ENCODE data around the gene KLHDC9. TPM values are rescaled to one million over a fixed set of nuclear protein-coding genes. Genes with fewer than 3 reads are reported as not detected.
A peak's percentile ranks its signal among the peaks of the same experiment; 100 is the strongest.

The KLHDC9 gene
- total and polyA plus RNA-seq, 2 of the 8 experiments (the other 6 are each of a cell fraction or from before 2014, with no cell fraction given) = 6.5 to 15.6 TPM

DNA sequence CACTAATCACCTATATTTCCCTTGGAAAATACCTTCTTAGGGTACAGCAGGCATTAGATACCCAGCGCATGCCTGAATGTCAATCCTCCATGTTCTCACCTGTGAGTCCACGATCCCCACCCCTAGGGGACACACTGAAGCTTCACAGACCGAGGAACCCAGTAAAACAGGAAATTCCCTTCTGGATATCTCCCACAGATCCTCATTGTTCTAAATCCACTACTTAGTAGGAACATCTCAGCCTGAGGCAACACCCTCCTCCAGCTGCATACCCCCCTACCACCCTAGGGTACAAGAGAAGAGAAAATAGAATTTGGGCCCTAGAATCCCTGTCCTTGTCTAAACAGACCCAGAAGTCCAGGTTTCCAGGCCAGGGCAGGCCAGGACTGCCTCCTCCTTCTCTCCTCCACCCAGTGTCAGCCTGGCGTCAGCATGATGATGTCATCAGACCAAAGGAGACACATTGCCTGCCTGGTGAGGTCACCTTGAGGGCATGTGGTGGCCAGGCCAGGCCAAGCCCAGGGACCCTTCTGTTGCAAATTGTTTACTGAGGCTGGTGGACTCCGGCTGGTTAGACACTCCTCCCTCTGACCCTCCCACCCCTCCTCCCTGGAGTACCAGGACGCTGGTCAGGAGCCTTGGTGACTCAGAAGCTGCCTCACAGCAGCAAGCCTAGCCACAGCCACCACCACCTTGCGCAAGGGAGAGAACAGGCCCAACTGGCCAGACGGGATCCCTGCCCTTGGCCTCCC lies 15.0 kb upstream of the KLHDC9 start:
- Histone ChIP-seq H2BK5ac (ENCODE audit: low read depth, low read length) (no peak overlapping the region), H2AFZ (ENCODE audit: low read length) (no peak overlapping the region), H4K91ac (replicated peaks; ENCODE audit: insufficient read length, low read length) (no peak overlapping the region), H3K27me3 (replicated peaks in 1 of 4; ENCODE audit: control insufficient read depth in 3 of 4, extremely low read depth in 1 of 4, insufficient read depth in 3 of 4, low read length in 3 of 4) (no peaks in the 10 kb centered on the region), H2BK120ac (replicated peaks; ENCODE audit: low read depth, low read length) (no peak overlapping the region), H2BK15ac (ENCODE audit: low read length) (no peak overlapping the region), H3K36me3 (ENCODE audit: control insufficient read depth in 2 of 4, insufficient read depth in 4 of 4, low read length in 3 of 4) (no peaks in the 10 kb centered on the region), H3K9me3 (ENCODE audit: insufficient read depth in 2 of 2, low read depth in 1 of 2, low read length in 1 of 2) (no peaks in the 10 kb centered on the region), H3K4me1 (replicated peaks in 1 of 4; ENCODE audit: control insufficient read depth in 3 of 4, insufficient read depth in 4 of 4, low read length in 3 of 4) (peaks cover 0 to 6% (median 0%) of the 10 kb centered on the region in 4 experiments; a peak in 4 of 7 replicates), H4K20me1 (replicated peaks in 1 of 2; ENCODE audit: control insufficient read depth in 1 of 2, insufficient read depth in 2 of 2, low read length in 2 of 2) (no peaks in the 10 kb centered on the region), H3K9ac (replicated peaks in 1 of 4; ENCODE audit: extremely low read depth in 1 of 4, low read depth in 3 of 4, low read length in 3 of 4) (no peak overlapping the region), H3K27ac (ENCODE audit: low read depth, low read length) (no peak overlapping the region), H3K4me2 (ENCODE audit: insufficient read depth in 1 of 2, low read depth in 2 of 2, low read length in 2 of 2) (no peak overlapping the region), H3K23me2 (ENCODE audit: low read depth, low read length) (no peaks in the 10 kb centered on the region), H2BK12ac (ENCODE audit: low read depth, low read length) (no peak overlapping the region), H3K4me3 (ENCODE audit: extremely low read depth in 1 of 4, insufficient read depth in 2 of 4, low read depth in 3 of 4, low read length in 4 of 4) (no peak overlapping the region), H3K23ac (ENCODE audit: insufficient read length) (no peak overlapping the region), H2BK20ac (ENCODE audit: low read length) (no peak overlapping the region), H3K56ac (replicated peaks; ENCODE audit: insufficient read length, low read depth, low read length) (no peak overlapping the region), H4K5ac (ENCODE audit: insufficient read length, low read depth, low read length) (no peak overlapping the region), H3K14ac (ENCODE audit: insufficient read length) (no peak overlapping the region), H3K18ac (ENCODE audit: extremely low read depth, low read length) (no peak overlapping the region), H4K8ac (ENCODE audit: extremely low read depth, insufficient read depth, low read length) (no peak overlapping the region), H3K4ac (replicated peaks; ENCODE audit: insufficient read length, low read depth, low read length) (no peak overlapping the region), H3K79me2 (ENCODE audit: control insufficient read depth in 1 of 2, insufficient read depth in 2 of 2, low read length in 2 of 2) (no peaks in the 10 kb centered on the region), H2AK5ac (ENCODE audit: low read depth, low read length) (no peak overlapping the region), H3K79me1 (ENCODE audit: low read depth, low read length) (no peaks in the 10 kb centered on the region)
- WGBS, 2 experiments (ENCODE audit: extremely low coverage in 1 of 2, insufficient coverage in 1 of 2, insufficient read length in 1 of 2, insufficient replicate concordance in 2 of 2, low coverage in 1 of 2, low lambda C conversion rate in 2 of 2, missing lambda C conversion rate in 1 of 2) = 90% methylated on average over 7 of the region's 8 CpGs; no CpG with 5 or more reads in 1 of the 2 experiments
- ChIA-PET POLR2A (ENCODE audit: partially characterized antibody) (interaction anchor here (1.8 kb wide), 1 partner anchor 13 kb away, joined by 4 read pairs; the partner anchor contains the start of gene ARHGAP30), CTCF (ENCODE audit: partially characterized antibody) (interaction anchor here (1.0 to 17.8 kb wide), 5 partner anchors 11 to 55 kb away, joined by 3 to 282 read pairs (median 4); partner anchors contain the start of genes ARHGAP30 and KLHDC9)
- FAIRE-seq (no peak), DNase-seq (ENCODE audit: low read depth in 1 of 2, low spot score in 2 of 2) (no peak)
- TF ChIP-seq GABPA (IDR thresholded peaks at IDR 0.05; ENCODE audit: borderline replicate concordance, insufficient read depth, low read length) (no peak), HDAC2 (IDR thresholded peaks at IDR 0.05; ENCODE audit: borderline replicate concordance in 1 of 2, low read depth in 2 of 2, low read length in 2 of 2) (no peak), CREB1 (IDR thresholded peaks at IDR 0.05) (peak; percentile 46; the same call in 1 of the 2 replicates), JUN (IDR thresholded peaks at IDR 0.05; ENCODE audit: low read depth, low read length) (no peak), TAF7 (optimal IDR thresholded peaks at IDR 0.05; ENCODE audit: borderline replicate concordance, low read depth, low read length) (no peak), CEBPB (IDR thresholded peaks at IDR 0.05; ENCODE audit: low read depth, low read length) (0 out of 2 replicates have a peak, but pooled peaks have one; percentile 17)
- TF ChIP-seq, protein P1, sequence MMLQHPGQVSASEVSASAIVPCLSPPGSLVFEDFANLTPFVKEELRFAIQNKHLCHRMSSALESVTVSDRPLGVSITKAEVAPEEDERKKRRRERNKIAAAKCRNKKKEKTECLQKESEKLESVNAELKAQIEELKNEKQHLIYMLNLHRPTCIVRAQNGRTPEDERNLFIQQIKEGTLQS (IDR thresholded peaks at IDR 0.05; ENCODE audit: insufficient read depth, low read depth, low read length) = no peak
